Brain microvascular endothelial cell (primary cell): ENCODE measurements around the gene ZC3H18.
"Not testable (repeated sequence)": the region's sequence is repeated elsewhere in the genome, so short reads cannot be mapped to it uniquely, and the experiment has no call there.

ENCODE experiments used
- DNase-seq: peaks from one replicate; pipeline ENCODE4 v3.0.0-alpha.2; 2020
- H3K27ac ChIP-seq: fragments of 250-450 bp; sonication (Bioruptor Pico); 2 replicates; pipeline ENCODE4 v1.5.1; 2020; ENCODE audit warnings: mild to moderate bottlenecking, moderate library complexity
- H3K27me3 ChIP-seq: fragments of 250-450 bp; sonication (Bioruptor Pico); replicated peaks from 2 replicates; pipeline ENCODE4 v1.5.1; 2020; ENCODE audit warnings: mild to moderate bottlenecking
- H3K36me3 ChIP-seq: fragments of 250-450 bp; sonication (Bioruptor Pico); replicated peaks from 2 replicates; pipeline ENCODE4 v1.5.1; 2020; ENCODE audit warnings: mild to moderate bottlenecking
- H3K4me3 ChIP-seq: 2 replicates; pipeline ENCODE4 v1.5.1; 2011; ENCODE audit warnings: low read depth, mild to moderate bottlenecking, control low read depth, low read length, moderate library complexity
- in situ Hi-C: cut with HindIII; loops from 2 replicates; pipeline ENCODE4 v1.10.0; 2017; ENCODE audit warnings: low sequenced_read_pairs, low pct_ligation_motif_present
- TF ChIP-seq, protein P1 (sequence below): IDR thresholded peaks from 2 replicates; pipeline ENCODE4 v1.5.1; 2011; ENCODE audit warnings: low read depth, mild to moderate bottlenecking, moderate library complexity, low read length, control low read depth, inconsistent platforms; ENCODE audit errors: missing control alignments

ZC3H18 gene

DNA sequence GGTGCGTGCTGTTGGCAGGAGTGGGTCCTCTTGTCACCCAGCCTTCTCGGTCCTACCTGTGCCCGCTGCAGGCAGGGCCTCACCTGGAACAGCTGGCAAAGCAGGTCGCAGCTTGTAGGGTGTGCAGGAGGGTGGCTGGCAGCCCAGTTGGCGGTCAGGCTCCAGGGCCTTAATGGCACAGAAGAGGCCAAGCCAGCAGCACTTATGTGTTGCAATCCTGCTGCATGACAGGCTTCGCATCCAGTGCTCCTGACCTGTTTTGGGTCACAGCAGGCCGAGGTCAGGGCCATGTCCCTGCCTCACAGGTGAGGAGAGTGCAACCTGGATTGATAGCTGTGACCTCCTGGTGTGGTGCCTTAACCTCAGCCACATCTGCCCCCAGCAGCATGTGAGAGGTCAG, 31.9 kb downstream of the ZC3H18 start:
- no peaks in the 10 kb centered on the region for H3K27me3 ChIP-seq
- peaks cover 37% of the 10 kb centered on the region for H3K36me3 ChIP-seq
- in situ Hi-C loops = no loop called here
- no peak for DNase-seq
- H3K27ac ChIP-seq = no peak overlapping the region
- TF ChIP-seq, protein P1, sequence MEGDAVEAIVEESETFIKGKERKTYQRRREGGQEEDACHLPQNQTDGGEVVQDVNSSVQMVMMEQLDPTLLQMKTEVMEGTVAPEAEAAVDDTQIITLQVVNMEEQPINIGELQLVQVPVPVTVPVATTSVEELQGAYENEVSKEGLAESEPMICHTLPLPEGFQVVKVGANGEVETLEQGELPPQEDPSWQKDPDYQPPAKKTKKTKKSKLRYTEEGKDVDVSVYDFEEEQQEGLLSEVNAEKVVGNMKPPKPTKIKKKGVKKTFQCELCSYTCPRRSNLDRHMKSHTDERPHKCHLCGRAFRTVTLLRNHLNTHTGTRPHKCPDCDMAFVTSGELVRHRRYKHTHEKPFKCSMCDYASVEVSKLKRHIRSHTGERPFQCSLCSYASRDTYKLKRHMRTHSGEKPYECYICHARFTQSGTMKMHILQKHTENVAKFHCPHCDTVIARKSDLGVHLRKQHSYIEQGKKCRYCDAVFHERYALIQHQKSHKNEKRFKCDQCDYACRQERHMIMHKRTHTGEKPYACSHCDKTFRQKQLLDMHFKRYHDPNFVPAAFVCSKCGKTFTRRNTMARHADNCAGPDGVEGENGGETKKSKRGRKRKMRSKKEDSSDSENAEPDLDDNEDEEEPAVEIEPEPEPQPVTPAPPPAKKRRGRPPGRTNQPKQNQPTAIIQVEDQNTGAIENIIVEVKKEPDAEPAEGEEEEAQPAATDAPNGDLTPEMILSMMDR = no peak
- H3K4me3 ChIP-seq = no peak overlapping the region

DNA sequence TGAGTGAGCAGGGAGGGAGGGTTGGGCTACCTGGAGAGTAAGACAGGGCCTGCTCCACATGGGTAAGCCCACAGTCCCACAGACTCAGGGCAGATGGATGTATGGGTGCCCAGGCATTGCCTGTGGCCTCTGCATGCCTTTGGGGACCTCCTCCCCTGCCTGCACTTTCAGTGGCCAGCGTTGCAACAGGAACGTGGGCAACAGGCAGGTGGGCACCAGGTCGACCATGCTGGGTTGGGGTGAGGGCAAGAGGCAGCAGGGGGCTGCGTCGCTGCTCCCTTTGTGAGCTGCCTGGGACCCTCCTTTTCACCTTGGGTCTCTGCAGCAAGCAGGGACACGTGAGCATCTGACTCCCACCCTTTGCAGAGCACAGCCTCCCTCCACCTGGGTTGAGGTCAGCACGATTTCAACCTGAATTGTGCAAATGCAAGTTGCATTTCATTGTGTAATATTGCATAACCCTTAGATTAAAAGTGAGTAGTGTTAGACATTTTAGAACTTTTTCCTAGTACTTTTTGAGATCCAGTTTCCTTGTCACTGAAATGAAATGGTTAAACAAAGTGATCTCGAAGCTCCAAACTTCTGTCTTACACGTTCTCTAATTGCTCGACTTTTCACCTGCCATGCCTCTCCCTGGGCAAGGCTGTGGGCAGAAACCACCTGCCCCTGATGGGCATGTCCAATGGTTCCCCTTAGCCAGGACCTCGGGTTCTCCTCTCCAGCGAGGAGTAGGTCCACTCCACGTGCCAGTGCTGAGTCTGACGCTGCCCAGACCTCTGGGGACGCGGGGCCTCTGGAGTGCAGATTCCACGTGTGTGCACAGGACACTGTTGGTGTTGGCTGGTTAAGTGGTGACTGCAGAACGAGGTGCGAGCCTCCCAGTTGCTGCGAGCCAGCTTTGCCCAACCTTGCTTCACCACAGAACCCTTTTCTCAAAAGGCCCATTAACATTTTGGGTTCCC, 35.3 kb downstream of the ZC3H18 start:
- in situ Hi-C loops = no loop called here
- DNase-seq = no peak
- no peaks in the 10 kb centered on the region for H3K27me3 ChIP-seq
- H3K36me3 ChIP-seq = peaks cover 35% of the 10 kb centered on the region
- H3K27ac ChIP-seq = no peak overlapping the region
- no peak overlapping the region for H3K4me3 ChIP-seq
- TF ChIP-seq, protein P1 = no peak

DNA sequence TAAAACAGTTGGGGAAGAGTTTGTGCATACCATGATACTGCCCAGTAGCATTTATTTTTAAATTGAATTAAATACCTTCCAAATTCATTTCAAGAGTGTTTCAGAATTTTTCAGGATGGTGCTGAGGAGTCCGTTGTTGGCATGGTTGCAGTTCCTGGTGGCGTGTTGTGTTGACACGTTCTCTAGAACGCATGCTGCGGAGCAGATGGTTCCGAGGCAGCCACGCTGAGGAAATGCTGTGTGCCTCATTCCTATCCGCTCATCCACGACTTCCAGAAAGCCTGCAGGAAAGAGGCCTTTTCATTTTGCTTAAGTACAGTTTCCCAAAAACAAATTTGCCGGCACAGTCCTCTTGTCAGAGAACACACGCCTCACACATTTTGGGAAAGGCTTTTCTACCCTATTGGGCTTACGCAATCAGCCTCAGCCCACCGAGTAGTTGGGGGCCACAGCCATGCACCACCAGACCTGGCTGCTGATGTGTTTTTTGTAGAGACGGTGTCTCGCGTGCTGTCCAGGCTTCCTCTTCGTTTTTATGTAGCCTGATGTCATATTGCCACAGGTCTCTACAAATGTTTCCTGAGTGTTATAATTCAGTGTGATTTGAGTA, 36.0 kb downstream of the ZC3H18 start:
- Histone ChIP-seq H3K4me3 (no peak overlapping the region), H3K36me3 (peaks cover 36% of the 10 kb centered on the region), H3K27me3 (no peaks in the 10 kb centered on the region), H3K27ac (no peak overlapping the region)
- TF ChIP-seq, protein P1 = no peak
- in situ Hi-C loops = no loop called here
- DNase-seq = no peak

DNA sequence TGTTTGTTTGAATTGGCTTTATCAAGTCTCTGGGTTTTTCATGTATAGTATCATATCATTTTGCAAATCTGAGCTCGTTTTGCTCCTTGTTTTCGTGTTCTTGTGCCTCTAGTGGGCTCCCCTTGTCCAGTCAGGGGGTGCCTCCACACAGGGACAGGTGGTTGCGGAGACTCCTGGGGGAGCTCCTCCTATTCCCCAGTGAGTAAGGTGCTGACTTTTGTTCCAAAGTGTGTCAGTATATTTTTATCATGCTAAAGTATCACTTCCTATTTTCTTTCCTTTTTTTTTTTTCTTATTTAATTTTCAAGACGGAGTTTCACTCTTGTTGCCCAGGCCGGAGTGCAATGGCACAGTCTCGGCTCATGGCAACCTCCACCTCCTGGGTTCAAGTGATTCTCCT, 37.9 kb downstream of the ZC3H18 start:
- H3K27ac ChIP-seq = no peak overlapping the region
- peaks cover 39% of the 10 kb centered on the region for H3K36me3 ChIP-seq
- in situ Hi-C loops = no loop called here
- no peak for DNase-seq
- H3K4me3 ChIP-seq = no peak overlapping the region
- H3K27me3 ChIP-seq = no peaks in the 10 kb centered on the region
- TF ChIP-seq, protein P1 = no peak

DNA sequence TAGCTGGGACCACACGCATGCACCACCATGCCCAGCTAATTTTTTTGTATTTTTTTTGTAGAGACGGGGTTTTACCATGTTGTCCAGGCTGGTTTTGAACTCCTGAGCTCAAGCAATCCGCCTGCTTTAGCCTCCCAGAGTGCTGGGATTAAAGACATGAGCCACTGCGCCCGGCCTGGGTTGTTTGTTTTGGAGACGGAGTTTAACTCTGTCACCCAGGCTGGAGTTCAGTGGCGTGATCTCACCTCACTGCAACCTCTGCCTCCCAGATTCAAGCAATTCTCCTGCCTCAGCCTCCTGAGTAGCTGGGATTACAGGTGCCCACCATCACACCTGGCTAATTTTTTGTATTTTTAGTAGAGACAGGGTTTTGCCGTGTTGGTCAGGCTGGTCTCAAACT, 39.2 kb downstream of the ZC3H18 start:
- H3K4me3 ChIP-seq, H3K27me3 ChIP-seq, in situ Hi-C loops, DNase-seq, H3K27ac ChIP-seq: not testable (repeated sequence)
- peaks cover 41% of the 10 kb centered on the region for H3K36me3 ChIP-seq

DNA sequence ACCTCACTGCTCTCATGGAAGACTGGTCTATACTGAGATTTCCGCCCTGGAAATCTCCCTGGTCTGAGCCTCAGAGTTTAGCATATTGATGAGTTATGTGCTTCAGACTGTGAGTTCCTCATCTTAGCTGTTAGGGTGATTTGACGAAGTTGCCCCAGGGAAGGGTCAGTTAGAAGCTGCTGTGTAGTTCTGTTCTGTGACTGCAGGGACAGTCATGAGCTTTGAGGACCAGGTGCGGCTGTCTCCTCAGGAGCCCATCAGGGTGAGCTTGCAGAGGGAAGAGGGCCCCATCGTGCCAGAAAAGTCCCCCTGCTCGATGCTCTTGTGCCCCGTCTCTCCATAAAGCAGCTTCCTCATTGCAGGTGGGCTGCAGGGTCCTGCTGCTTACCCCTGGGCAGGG, 39.9 kb downstream of the ZC3H18 start:
- Histone ChIP-seq H3K4me3 (no peak overlapping the region), H3K36me3 (peaks cover 41% of the 10 kb centered on the region), H3K27ac (no peak overlapping the region), H3K27me3 (no peaks in the 10 kb centered on the region)
- in situ Hi-C loops = no loop called here
- DNase-seq = no peak
- TF ChIP-seq, protein P1 = peak; percentile 39
